Activated naive CD8-positive, alpha-beta T cell treated with anti-CD3 and anti-CD28 coated beads, Interleukin-2, amount 50 U/mL, for 24 hours (primary cell): ENCODE measurements around the gene KIAA1328.

Experiments
- ATAC-seq: fragments of 150-1000 bp; cut with Tn5 transposase; one replicate; pipeline ENCODE4 v1.10.0; 2021
- DNase-seq: peaks from one replicate; pipeline ENCODE4 v3.0.0; 2021
- H3K27ac Mint-ChIP-seq: one replicate; pipeline ENCODE4 v1.8.0; 2021; ENCODE audit warnings: mild to moderate bottlenecking, mixed read lengths
- H3K27me3 Mint-ChIP-seq: one replicate; pipeline ENCODE4 v1.8.0; 2021; ENCODE audit warnings: mixed read lengths
- H3K36me3 Mint-ChIP-seq: one replicate; pipeline ENCODE4 v1.8.0; 2021; ENCODE audit warnings: low read depth, mixed read lengths
- H3K4me1 Mint-ChIP-seq: one replicate; pipeline ENCODE4 v1.8.0; 2021; ENCODE audit warnings: mixed read lengths
- H3K4me3 Mint-ChIP-seq: one replicate; pipeline ENCODE4 v1.8.0; 2021; ENCODE audit warnings: mild to moderate bottlenecking, moderate library complexity, mixed read lengths
- H3K9me3 Mint-ChIP-seq: one replicate; pipeline ENCODE4 v1.8.0; 2021; ENCODE audit warnings: mixed read lengths

Gene KIAA1328

DNA sequence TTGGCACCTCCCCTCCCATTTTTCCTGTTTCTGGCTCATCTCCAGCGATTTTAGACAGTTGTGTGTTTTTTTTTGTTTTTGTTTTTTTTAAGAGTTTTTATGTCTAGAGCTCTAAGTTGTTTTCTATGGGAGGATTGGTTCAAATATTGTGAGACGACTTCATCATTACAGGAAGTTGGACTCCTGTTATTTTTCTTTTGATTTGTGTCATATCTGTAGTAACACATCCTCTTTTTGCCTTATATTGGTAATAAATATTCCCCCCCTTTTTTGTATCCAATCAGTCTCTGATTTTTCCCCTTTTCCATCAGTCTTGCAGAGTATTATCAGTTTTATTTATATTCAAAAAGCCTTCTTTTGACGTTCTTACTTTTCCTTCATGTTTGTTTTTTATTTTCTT, 89.0 kb downstream of the KIAA1328 start:
- H3K4me1 Mint-ChIP-seq: peaks cover 11% of the 10 kb centered on the region
- no peak for DNase-seq
- H3K27ac Mint-ChIP-seq: no peak overlapping the region
- no peak overlapping the region for H3K4me3 Mint-ChIP-seq
- ATAC-seq: no peak
- H3K36me3 Mint-ChIP-seq: peaks cover 10% of the 10 kb centered on the region
- no peaks in the 10 kb centered on the region for H3K27me3 Mint-ChIP-seq
- no peaks in the 10 kb centered on the region for H3K9me3 Mint-ChIP-seq

GRCh38 chr18:36929601-36930000, 100.7 kb downstream of the KIAA1328 start:
- Mint-ChIP-seq H3K9me3 (no peaks in the 10 kb centered on the region), H3K36me3 (peaks cover 12% of the 10 kb centered on the region), H3K27ac (no peak overlapping the region), H3K4me3 (no peak overlapping the region), H3K27me3 (no peaks in the 10 kb centered on the region), H3K4me1 (no peaks in the 10 kb centered on the region)
- DNase-seq (no peak), ATAC-seq (no peak)

DNA sequence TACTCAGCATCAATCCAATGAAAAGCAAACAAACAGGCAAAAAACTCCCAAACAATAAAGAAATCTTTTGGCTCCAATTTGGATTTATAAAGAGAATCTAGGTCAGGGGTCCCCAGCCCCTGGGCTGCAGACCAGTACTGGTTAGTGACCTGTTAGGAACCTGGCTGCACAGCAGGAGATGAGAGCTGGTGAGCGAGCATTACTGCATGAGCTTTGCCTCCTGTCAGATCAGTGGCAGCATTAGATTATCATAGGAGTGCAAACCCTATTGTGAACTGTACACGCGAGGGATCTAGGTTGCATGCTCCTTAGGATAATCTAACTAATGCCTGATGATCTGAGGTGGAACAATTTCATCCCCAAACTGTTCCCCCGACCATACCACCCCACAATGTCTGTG, 102.2 kb downstream of the KIAA1328 start:
- H3K9me3 Mint-ChIP-seq: no peaks in the 10 kb centered on the region
- H3K36me3 Mint-ChIP-seq: peaks cover 9% of the 10 kb centered on the region
- H3K4me3 Mint-ChIP-seq: no peak overlapping the region
- no peaks in the 10 kb centered on the region for H3K4me1 Mint-ChIP-seq
- ATAC-seq (no peak), DNase-seq (no peak)
- H3K27me3 Mint-ChIP-seq: no peaks in the 10 kb centered on the region
- H3K27ac Mint-ChIP-seq: no peak overlapping the region

GRCh38 chr18:36933552-36933951, 104.6 kb downstream of the KIAA1328 start:
- Mint-ChIP-seq H3K4me3 (no peak overlapping the region), H3K4me1 (no peaks in the 10 kb centered on the region), H3K36me3 (peaks cover 31% of the 10 kb centered on the region), H3K27me3 (no peaks in the 10 kb centered on the region), H3K27ac (no peak overlapping the region), H3K9me3 (peaks cover 17% of the 10 kb centered on the region)
- ATAC-seq (no peak), DNase-seq (no peak)

GRCh38 chr18:36934884-36935283, 106.0 kb downstream of the KIAA1328 start:
- Mint-ChIP-seq H3K4me1 (no peaks in the 10 kb centered on the region), H3K27ac (no peak overlapping the region), H3K36me3 (peaks cover 35% of the 10 kb centered on the region), H3K9me3 (peaks cover 22% of the 10 kb centered on the region), H3K4me3 (no peak overlapping the region), H3K27me3 (no peaks in the 10 kb centered on the region)
- DNase-seq (no peak), ATAC-seq (no peak)

DNA sequence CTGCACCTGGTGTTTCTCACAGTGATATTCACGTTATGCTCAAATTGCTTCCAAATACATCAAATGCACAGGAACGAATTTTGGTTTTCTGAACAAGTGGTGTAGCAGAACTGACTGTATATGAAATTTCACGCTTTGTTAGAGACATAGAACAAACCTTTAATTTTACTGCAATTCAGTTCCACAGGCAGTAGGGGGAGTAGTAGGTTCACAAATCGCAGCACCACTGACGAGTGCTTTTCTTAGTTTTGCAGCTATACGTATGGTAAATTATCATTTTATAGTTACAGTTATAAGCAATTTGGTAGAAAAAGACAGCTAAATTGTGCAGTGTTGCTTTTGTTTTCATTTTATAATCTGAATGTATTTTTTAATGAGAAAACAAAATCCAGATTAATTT, 113.3 kb downstream of the KIAA1328 start:
- peak; percentile 2 for DNase-seq

GRCh38 chr18:36947820-36948348, 119.0 kb downstream of the KIAA1328 start:
- DNase-seq (no peak), ATAC-seq (no peak)
- H3K36me3 Mint-ChIP-seq: peaks cover 12% of the 10 kb centered on the region
- H3K4me3 Mint-ChIP-seq: no peak overlapping the region
- H3K27ac Mint-ChIP-seq: no peak overlapping the region
- no peaks in the 10 kb centered on the region for H3K9me3 Mint-ChIP-seq
- H3K4me1 Mint-ChIP-seq: no peaks in the 10 kb centered on the region
- no peaks in the 10 kb centered on the region for H3K27me3 Mint-ChIP-seq

More for the DNA sequence above, 113.3 kb downstream of the KIAA1328 start:
- no peaks in the 10 kb centered on the region for H3K27me3 Mint-ChIP-seq
- H3K27ac Mint-ChIP-seq: no peak overlapping the region
- no peaks in the 10 kb centered on the region for H3K4me1 Mint-ChIP-seq
- no peak for ATAC-seq
- no peak overlapping the region for H3K4me3 Mint-ChIP-seq
- peaks cover 15% of the 10 kb centered on the region for H3K9me3 Mint-ChIP-seq
- peaks cover 20% of the 10 kb centered on the region for H3K36me3 Mint-ChIP-seq

DNA sequence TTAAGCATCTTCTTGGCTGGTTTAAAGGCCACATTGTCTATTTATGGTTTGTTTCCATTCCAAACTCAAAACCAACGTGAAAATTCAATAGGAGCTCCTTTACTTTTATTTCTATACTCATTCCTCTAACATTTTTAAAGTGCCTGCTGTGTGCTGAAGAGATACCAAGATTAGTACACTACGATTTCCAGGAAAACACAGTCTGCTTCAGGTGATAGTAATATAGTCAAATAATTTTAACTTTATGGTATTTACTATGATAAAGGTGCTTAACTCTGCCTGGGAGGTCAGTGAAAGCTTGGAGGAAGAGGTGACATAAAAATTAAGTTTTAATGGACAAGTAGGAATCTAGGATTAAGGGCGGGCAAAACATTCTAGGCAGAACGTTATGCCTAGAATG, 121.4 kb downstream of the KIAA1328 start:
- ATAC-seq (no peak), DNase-seq (no peak)
- H3K9me3 Mint-ChIP-seq: no peaks in the 10 kb centered on the region
- no peaks in the 10 kb centered on the region for H3K27me3 Mint-ChIP-seq
- no peaks in the 10 kb centered on the region for H3K4me1 Mint-ChIP-seq
- H3K36me3 Mint-ChIP-seq: peaks cover 12% of the 10 kb centered on the region
- H3K27ac Mint-ChIP-seq: no peak overlapping the region
- no peak overlapping the region for H3K4me3 Mint-ChIP-seq

DNA sequence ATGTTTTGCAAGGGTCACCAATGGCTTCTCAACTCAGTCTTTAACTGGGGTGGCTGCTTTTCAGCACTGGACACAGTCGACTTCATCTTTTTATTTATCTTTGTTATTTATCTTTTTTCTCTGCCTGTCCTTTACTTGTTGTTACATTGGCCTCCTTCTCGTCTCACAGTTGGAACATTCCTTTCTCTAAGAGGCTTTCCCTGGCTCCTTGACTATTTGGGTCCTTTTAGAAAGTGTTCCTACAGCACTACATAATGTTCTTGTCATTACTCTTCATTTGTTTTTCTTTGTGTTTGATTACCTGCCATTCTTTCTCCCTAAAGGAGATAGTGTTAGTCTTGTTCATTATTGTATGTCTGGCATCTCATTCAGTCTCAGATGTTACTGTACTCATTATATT, 122.0 kb downstream of the KIAA1328 start:
- no peak overlapping the region for H3K27ac Mint-ChIP-seq
- H3K36me3 Mint-ChIP-seq: peaks cover 18% of the 10 kb centered on the region
- H3K4me3 Mint-ChIP-seq: no peak overlapping the region
- ATAC-seq (no peak), DNase-seq (no peak)
- no peaks in the 10 kb centered on the region for H3K27me3 Mint-ChIP-seq
- H3K9me3 Mint-ChIP-seq: no peaks in the 10 kb centered on the region
- H3K4me1 Mint-ChIP-seq: no peaks in the 10 kb centered on the region

- Mint-ChIP-seq H3K9me3 (no peaks in the 10 kb centered on the region), H3K36me3 (peaks cover 19% of the 10 kb centered on the region), H3K27ac (no peak overlapping the region), H3K27me3 (no peaks in the 10 kb centered on the region), H3K4me1 (no peaks in the 10 kb centered on the region), H3K4me3 (no peak overlapping the region)
- ATAC-seq (no peak), DNase-seq (no peak)
Observed at GRCh38 chr18:36953047-36953446, 124.1 kb downstream of the KIAA1328 start.

DNA sequence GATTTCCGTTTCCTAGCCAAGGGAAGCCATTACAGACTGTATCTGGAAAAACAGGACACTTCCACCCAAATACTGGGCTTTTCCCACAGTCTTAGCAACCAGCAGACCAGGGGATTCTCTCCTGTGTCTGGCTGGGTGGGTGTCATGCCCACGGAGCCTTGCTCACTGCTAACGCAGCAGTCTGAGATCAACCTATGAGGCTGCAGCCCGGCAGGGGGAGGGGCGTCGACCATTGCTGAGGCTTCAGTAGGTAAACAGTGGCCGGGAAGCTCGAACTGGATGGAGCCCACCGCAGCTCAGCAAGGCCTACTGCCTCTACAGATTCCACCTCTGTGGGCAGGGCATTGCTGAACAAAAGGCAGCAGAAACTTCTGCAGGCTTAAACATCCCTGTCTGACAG, 131.1 kb downstream of the KIAA1328 start:
- Mint-ChIP-seq H3K4me3 (no peak overlapping the region), H3K4me1 (no peaks in the 10 kb centered on the region), H3K27ac (no peak overlapping the region), H3K27me3 (no peaks in the 10 kb centered on the region), H3K9me3 (peaks cover 20% of the 10 kb centered on the region), H3K36me3 (peaks cover 55% of the 10 kb centered on the region)
- ATAC-seq (no peak), DNase-seq (no peak)

DNA sequence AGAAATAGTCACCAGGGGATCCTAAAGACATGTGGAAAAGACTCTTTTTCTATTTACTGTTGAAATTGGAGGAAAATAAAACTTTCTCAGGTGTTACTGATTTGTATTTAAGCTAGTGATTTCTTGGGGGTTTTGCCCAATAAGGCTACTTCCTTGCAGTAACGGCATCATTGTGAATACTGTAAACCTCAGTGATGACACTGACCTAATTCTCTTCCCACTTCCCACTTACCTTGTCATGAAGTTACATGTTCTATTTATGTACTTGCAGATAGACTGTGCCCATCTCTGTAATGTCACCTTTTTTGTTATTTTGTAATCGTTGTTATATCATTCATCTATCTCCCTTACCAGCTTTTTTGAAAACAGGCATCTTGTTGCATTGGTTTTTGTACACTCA, 134.5 kb downstream of the KIAA1328 start:
- peaks cover 42% of the 10 kb centered on the region for H3K9me3 Mint-ChIP-seq
- H3K36me3 Mint-ChIP-seq: peaks cover 56% of the 10 kb centered on the region
- ATAC-seq: no peak
- no peak overlapping the region for H3K27ac Mint-ChIP-seq
- no peak for DNase-seq
- no peak overlapping the region for H3K4me3 Mint-ChIP-seq
- H3K4me1 Mint-ChIP-seq: no peaks in the 10 kb centered on the region
- no peaks in the 10 kb centered on the region for H3K27me3 Mint-ChIP-seq

DNA sequence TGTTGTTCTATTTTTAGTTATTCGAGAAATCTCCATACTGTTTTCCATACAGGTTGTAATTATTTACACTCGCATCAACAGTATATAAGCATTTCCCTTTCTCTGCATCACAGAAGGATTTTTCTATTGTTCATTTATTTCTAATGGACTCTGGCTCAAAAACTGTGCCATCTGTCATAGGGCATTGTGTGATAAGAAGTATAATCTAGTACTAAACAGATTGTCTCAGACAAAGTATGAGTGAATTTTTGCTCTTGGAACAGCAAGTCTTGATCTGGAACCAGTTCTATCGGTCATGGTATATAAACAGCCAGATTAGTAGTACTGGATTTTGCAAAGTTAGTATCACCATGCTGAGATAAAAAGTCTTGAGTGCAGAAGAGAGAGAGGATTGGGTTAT, 145.8 kb downstream of the KIAA1328 start:
- no peaks in the 10 kb centered on the region for H3K4me1 Mint-ChIP-seq
- no peak overlapping the region for H3K27ac Mint-ChIP-seq
- peaks cover 39% of the 10 kb centered on the region for H3K36me3 Mint-ChIP-seq
- H3K27me3 Mint-ChIP-seq: no peaks in the 10 kb centered on the region
- peaks cover 30% of the 10 kb centered on the region for H3K9me3 Mint-ChIP-seq
- no peak for ATAC-seq
- H3K4me3 Mint-ChIP-seq: no peak overlapping the region
- no peak for DNase-seq

DNA sequence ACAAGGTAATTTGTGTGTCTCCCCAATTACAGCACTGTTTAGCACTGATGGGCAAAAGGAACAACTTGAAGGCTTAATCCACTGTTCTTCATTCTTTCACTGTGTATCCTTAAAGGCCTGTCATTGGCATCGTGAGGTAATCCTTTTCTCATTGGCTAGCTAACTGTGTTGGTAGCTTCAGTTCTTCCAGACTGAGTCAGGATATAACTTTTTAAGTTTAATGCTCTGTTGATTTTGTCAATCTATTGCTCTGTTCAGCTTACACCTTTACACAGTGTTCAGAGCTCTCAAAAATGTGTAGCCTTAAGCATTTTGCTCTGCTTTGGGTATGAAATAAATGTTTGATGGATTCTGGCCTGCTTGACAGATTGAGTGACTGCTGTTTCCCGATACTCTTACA, 148.2 kb downstream of the KIAA1328 start:
- Mint-ChIP-seq H3K36me3 (peaks cover 43% of the 10 kb centered on the region), H3K27me3 (no peaks in the 10 kb centered on the region), H3K27ac (no peak overlapping the region), H3K4me3 (no peak overlapping the region), H3K4me1 (no peaks in the 10 kb centered on the region), H3K9me3 (peaks cover 13% of the 10 kb centered on the region)
- ATAC-seq (no peak), DNase-seq (no peak)

DNA sequence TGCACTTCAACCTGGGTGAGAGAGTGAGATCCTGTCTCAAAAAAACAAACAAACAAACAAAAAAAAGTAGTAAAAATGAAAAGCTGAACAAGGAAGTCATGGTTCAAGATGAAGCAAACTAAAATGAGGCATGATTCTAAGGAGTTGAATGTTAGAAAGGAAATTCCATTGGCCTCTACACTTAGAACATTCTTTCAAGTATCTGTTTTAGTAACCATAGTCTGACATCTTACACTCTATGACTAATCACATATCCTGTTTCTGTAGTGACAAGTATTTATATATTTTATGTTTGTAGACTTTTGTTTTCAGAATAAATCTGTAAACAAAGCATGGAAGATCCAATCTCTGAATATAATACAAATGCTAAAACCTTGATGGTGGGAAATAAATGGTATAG, 164.1 kb downstream of the KIAA1328 start:
- no peak for ATAC-seq
- peaks cover 25% of the 10 kb centered on the region for H3K36me3 Mint-ChIP-seq
- H3K9me3 Mint-ChIP-seq: peaks cover 8% of the 10 kb centered on the region
- no peak overlapping the region for H3K4me3 Mint-ChIP-seq
- no peaks in the 10 kb centered on the region for H3K4me1 Mint-ChIP-seq
- H3K27ac Mint-ChIP-seq: no peak overlapping the region
- H3K27me3 Mint-ChIP-seq: no peaks in the 10 kb centered on the region
- no peak for DNase-seq

- ATAC-seq (no peak), DNase-seq (no peak)
- Mint-ChIP-seq H3K27me3 (no peaks in the 10 kb centered on the region), H3K27ac (no peak overlapping the region), H3K4me1 (no peaks in the 10 kb centered on the region), H3K9me3 (peaks cover 31% of the 10 kb centered on the region), H3K4me3 (no peak overlapping the region), H3K36me3 (peaks cover 10% of the 10 kb centered on the region)
Observed at GRCh38 chr18:37006742-37007141, 177.8 kb downstream of the KIAA1328 start.
